Thyroid gland (tissue), 4 donors: ENCODE data around the gene URB1.

ENCODE experiments used
- POLR2A ChIP-seq, 2 donors: fragments of 450-650 bp; IDR thresholded peaks; one replicate each; pipeline ENCODE4 v1.6.1; 2017; ENCODE audit warnings: antibody characterized with exemption in 2 of 2, mild to moderate bottlenecking in 2 of 2, moderate library complexity in 1 of 2
- TF ChIP-seq, protein P1 (sequence below), 6 experiments: fragments of 200-600 bp in 3 of 6; fragments of 450-650 bp in 3 of 6; sonication (generic) in 3 of 6; IDR thresholded peaks; one replicate each; pipeline ENCODE4 v1.5.1; 2016 to 2019; ENCODE audit warnings: antibody characterized with exemption in 6 of 6, mild to moderate bottlenecking in 2 of 6, inconsistent platforms in 1 of 6, moderate library complexity in 1 of 6

DNA sequence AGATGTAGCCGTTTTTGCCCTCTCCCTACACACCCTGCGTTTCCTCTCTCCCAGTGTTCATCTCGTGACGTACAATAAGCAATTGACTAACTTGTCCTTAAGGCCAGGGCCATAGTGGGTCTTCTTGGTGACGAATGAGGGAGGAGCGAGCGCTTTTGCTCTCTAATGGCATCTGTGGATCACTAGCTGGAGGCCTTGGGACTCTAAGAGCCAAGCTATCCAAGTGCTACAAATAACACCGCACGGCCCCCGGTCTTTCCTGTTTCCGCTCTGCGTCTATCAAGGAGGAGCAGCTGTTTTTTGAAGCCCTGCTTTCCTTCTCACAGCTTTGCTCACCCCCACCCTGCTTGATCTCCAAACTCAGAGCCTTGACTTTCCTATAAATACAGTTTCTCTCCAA lies 44.9 kb upstream of the URB1 start:
- TF ChIP-seq, protein P1, sequence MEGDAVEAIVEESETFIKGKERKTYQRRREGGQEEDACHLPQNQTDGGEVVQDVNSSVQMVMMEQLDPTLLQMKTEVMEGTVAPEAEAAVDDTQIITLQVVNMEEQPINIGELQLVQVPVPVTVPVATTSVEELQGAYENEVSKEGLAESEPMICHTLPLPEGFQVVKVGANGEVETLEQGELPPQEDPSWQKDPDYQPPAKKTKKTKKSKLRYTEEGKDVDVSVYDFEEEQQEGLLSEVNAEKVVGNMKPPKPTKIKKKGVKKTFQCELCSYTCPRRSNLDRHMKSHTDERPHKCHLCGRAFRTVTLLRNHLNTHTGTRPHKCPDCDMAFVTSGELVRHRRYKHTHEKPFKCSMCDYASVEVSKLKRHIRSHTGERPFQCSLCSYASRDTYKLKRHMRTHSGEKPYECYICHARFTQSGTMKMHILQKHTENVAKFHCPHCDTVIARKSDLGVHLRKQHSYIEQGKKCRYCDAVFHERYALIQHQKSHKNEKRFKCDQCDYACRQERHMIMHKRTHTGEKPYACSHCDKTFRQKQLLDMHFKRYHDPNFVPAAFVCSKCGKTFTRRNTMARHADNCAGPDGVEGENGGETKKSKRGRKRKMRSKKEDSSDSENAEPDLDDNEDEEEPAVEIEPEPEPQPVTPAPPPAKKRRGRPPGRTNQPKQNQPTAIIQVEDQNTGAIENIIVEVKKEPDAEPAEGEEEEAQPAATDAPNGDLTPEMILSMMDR (IDR thresholded peaks at IDR 0.05), result no peak
- no peak for TF ChIP-seq POLR2A (IDR thresholded peaks at IDR 0.05)
